HCT116 (cell line): ENCODE data around the gene SNX13.

Experiments
- CTCF ChIP-seq, 3 experiments: fragments of 200-600 bp in 1 of 3; sonication (generic) in 1 of 3; IDR thresholded peaks in 2 of 3; conservative IDR thresholded peaks in 1 of 3; 2 replicates each; pipeline ENCODE4 v1.5.1; 2012 to 2017; ENCODE audit warnings: low read depth in 2 of 3, low read length in 2 of 3, antibody characterized with exemption in 1 of 3, borderline replicate concordance in 1 of 3, control low read depth in 1 of 3, mild to moderate bottlenecking in 1 of 3, mixed read lengths in 1 of 3, mixed run types in 1 of 3, moderate library complexity in 1 of 3; ENCODE audit not compliant: insufficient read depth in 1 of 3
- EZH2 ChIP-seq: fragments of 200-600 bp; sonication (generic); IDR thresholded peaks from 2 replicates; pipeline ENCODE4 v1.6.1; 2017; ENCODE audit warnings: antibody characterized with exemption, mixed run types
- POLR2A ChIP-seq: IDR thresholded peaks from 2 replicates; pipeline ENCODE4 v1.7.0; 2011; ENCODE audit warnings: borderline replicate concordance; ENCODE audit not compliant: insufficient read depth, insufficient read length; ENCODE audit errors: extremely low read depth

- TF ChIP-seq CTCF (IDR thresholded peaks at IDR 0.05 in 2 of 3, conservative IDR thresholded peaks at IDR 0.05 in 1 of 3; ENCODE audit: borderline replicate concordance in 1 of 3, insufficient read depth in 1 of 3, low read depth in 2 of 3, low read length in 2 of 3) (no peak), EZH2 (no peak), POLR2A (no peak)
Observed at GRCh38 chr7:17986851-17987250, 46.6 kb upstream of the SNX13 start.
